Bronchial epithelial cell (primary cell): ENCODE data around the gene IL25. TPM values are rescaled to one million over a fixed set of nuclear protein-coding genes. Genes with fewer than 3 reads are reported as not detected.

Experiments
- DNase-seq: peaks from one replicate; pipeline ENCODE4 v3.0.0-alpha.2; 2010; ENCODE audit warnings: low read depth
- FAIRE-seq: peaks from 2 replicates; lab custom pipeline; 2011; peaks lifted over from hg19 to GRCh38; lab: Jason Lieb, UNC
- H3K27me3 ChIP-seq: 2 replicates; pipeline ENCODE4 v1.5.1; 2011; ENCODE audit warnings: low read length; ENCODE audit not compliant: control insufficient read depth, insufficient read depth
- H3K36me3 ChIP-seq: 2 replicates; pipeline ENCODE4 v1.5.1; 2011; ENCODE audit warnings: low read length; ENCODE audit not compliant: control insufficient read depth, insufficient read depth
- H3K4me3 ChIP-seq: 2 replicates; pipeline ENCODE4 v1.5.1; 2011; ENCODE audit warnings: mild to moderate bottlenecking, low read depth, low read length, control low read depth
- total RNA-seq: library from RNA; depleted of rRNA; stranded (reverse); fragments of >200 nt; gene quantifications from 2 replicates; pipeline ENCODE4 v1.2.1, GENCODE V29; 2014
- TF ChIP-seq, protein P1 (sequence below): IDR thresholded peaks from 2 replicates; pipeline ENCODE4 v1.5.1; 2011; ENCODE audit warnings: mild to moderate bottlenecking, moderate library complexity, low read length, control low read depth, inconsistent platforms; ENCODE audit not compliant: insufficient read depth, severe bottlenecking

IL25 gene
- total RNA-seq, 1 donor from 2014 or later: not detected

DNA sequence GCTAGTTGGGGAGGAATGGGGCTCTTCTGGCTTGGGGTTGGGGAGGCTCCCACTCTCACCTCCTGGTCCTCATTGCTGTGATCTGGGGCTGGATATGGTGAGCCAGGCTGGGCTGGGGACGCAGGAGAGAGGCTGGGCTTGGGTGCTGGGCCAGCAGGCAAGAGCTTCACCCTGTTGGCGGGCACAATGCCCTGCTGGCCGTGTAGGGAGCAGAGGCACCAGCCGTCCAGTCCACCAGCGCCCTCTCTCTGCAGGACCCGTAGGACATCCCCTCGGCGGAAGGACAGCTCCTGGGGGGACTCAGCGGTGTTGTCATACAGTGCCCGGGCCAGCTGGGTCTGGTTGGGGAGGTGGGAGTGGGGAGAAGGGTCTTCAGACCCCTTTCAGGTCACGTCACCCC, 12.1 kb upstream of the IL25 start:
- FAIRE-seq: no peak

DNA sequence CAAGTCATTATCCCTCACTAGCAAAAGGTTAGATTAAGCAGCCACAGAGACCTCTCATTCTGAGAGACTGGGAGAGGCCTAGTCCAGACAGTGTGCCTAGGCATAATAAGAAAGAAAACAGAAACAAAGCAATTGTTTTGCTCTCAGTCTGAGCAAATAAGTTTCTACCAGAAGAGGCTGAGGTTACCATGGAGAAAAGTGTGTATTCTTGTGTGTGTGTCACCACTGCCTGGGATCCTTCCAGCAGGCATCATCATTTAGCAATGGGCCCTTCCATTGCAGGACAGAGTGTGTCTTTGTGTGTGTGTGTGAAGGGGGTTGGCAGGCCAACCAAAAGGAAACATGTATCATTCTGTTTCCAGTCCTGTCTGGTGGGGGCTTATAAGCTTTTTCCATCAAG, 11.3 kb upstream of the IL25 start:
- H3K27me3 ChIP-seq: no peaks in the 10 kb centered on the region
- FAIRE-seq: peak; percentile 62
- peak; percentile 15 for DNase-seq
- TF ChIP-seq, protein P1, sequence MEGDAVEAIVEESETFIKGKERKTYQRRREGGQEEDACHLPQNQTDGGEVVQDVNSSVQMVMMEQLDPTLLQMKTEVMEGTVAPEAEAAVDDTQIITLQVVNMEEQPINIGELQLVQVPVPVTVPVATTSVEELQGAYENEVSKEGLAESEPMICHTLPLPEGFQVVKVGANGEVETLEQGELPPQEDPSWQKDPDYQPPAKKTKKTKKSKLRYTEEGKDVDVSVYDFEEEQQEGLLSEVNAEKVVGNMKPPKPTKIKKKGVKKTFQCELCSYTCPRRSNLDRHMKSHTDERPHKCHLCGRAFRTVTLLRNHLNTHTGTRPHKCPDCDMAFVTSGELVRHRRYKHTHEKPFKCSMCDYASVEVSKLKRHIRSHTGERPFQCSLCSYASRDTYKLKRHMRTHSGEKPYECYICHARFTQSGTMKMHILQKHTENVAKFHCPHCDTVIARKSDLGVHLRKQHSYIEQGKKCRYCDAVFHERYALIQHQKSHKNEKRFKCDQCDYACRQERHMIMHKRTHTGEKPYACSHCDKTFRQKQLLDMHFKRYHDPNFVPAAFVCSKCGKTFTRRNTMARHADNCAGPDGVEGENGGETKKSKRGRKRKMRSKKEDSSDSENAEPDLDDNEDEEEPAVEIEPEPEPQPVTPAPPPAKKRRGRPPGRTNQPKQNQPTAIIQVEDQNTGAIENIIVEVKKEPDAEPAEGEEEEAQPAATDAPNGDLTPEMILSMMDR: no peak
- H3K4me3 ChIP-seq: no peak overlapping the region
- peaks cover 8% of the 10 kb centered on the region for H3K36me3 ChIP-seq

More for the DNA sequence above, 12.1 kb upstream of the IL25 start:
- DNase-seq: no peak
- Histone ChIP-seq H3K27me3 (no peaks in the 10 kb centered on the region), H3K36me3 (peaks cover 8% of the 10 kb centered on the region), H3K4me3 (no peak overlapping the region)
- TF ChIP-seq, protein P1: peak; percentile 18

DNA sequence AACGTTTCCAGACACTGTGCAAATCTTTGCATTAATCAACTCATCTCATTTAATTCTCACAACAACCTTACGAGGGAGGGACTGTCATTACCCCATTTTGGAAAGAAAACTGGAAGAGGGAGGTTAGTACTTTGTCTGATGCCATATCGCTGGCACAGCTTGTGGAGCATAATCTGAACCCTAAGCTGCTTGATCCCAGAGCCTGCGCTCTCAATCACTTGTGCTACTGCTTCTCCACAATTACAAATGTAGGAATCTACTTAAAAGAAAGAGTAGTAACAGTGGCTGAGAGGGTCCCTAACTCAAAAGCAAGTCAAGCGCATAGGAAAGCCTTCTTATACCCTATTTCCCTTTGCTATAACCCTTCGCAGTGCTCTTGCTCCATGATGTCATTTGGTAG, 10.8 kb upstream of the IL25 start:
- H3K36me3 ChIP-seq: peaks cover 8% of the 10 kb centered on the region
- TF ChIP-seq, protein P1: no peak
- H3K27me3 ChIP-seq: no peaks in the 10 kb centered on the region
- FAIRE-seq (no peak), DNase-seq (no peak)
- no peak overlapping the region for H3K4me3 ChIP-seq

DNA sequence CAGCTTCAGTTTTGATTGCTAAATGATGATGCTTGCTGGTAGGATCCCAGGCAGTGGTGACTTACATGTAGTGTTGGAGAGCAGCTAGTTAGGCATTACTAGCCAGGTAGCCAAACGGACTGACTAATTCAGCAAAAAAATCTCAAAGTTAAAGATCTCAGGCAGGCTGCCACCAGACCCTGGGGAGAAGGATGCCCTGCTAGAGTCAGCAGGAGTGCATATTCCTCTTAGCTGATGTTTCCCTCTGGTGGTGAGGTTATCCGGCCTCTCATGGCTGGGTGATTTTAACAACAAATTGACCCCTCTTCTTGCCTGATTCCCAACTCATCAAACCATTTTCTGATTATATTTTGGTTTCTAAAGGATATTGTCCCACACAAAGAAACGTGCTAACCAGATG, 10.4 kb upstream of the IL25 start:
- FAIRE-seq (no peak), DNase-seq (no peak)
- H3K4me3 ChIP-seq: no peak overlapping the region
- TF ChIP-seq, protein P1: no peak
- H3K27me3 ChIP-seq: no peaks in the 10 kb centered on the region
- H3K36me3 ChIP-seq: peaks cover 8% of the 10 kb centered on the region

DNA sequence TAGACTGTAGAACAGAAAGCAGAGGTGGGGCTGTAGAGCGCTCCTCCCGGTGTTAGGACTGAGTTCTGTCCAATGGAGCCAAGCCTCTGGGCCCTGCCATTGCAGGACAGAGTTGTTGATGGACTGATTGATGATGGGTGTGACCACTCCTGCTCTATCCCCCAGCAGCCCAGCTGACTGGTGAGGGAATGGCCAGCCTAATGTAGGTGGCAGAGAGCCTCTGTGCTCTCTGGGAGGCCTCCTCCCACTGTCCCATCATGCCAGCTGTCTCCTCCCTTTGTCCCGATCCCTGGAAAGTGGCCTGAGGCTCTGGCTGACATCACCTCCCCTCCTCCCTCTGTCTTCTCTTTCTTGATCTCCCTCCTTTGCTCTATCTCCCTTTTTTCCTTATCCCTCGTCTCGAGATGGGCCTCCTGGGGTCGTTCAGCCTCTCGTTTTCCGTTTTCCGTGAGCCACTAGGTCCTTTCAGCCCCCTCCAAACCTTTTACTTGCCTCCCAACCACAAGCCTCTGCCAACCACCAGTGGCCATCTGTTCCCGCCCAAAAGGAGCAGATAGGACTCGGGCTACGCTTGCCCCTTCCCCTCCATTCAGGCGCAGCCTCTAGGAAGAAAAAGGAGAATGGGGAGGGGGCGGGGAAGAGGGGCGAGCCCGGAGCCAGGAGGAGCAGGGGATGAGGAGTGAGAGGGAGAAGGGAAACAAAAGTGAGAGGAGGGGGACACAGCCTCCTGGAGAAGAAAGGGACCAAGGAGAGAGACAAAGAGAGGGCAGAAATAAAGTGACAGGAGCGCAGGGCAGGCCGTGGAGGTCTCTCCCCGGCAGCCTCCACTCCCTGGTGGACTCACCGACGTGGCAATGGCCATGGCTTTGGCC, 8.2 kb upstream of the IL25 start:
- FAIRE-seq: no peak
- no peak for DNase-seq
- TF ChIP-seq, protein P1: no peak
- Histone ChIP-seq H3K36me3 (peaks cover 8% of the 10 kb centered on the region), H3K4me3 (peak overlapping the region; percentile 52), H3K27me3 (no peaks in the 10 kb centered on the region)
